ENCODE measurements around the gene MLLT10. TPM values are rescaled to one million over a fixed set of nuclear protein-coding genes. Genes with fewer than 3 reads are reported as not detected.

MLLT10 gene
- 42.4 and 43.9 TPM in 2 replicates for total RNA-seq

- DNase-seq (ENCODE audit: low read depth in 2 of 2) = peak; percentile 88 to 98
Measured at GRCh38 chr10:21533467-21534279, at the start of gene MLLT10. MLLT10 (plus strand) TSS chr10:21534232; CDS start chr10:21534645, 413 bp downstream.

GRCh38 chr10:21487416-21488180, 46.4 kb upstream of the MLLT10 start:
- no peak for DNase-seq (ENCODE audit: low read depth in 2 of 2)

GRCh38 chr10:21488246-21488956, 45.6 kb upstream of the MLLT10 start:
- DNase-seq (ENCODE audit: low read depth in 2 of 2) = no peak

GRCh38 chr10:21488957-21489446, 45.0 kb upstream of the MLLT10 start:
- DNase-seq (ENCODE audit: low read depth in 2 of 2) = no peak

GRCh38 chr10:21490028-21490710, 43.9 kb upstream of the MLLT10 start:
- no peak for DNase-seq (ENCODE audit: low read depth in 2 of 2)

GRCh38 chr10:21490711-21491105, 43.3 kb upstream of the MLLT10 start:
- no peak for DNase-seq (ENCODE audit: low read depth in 2 of 2)

GRCh38 chr10:21492421-21492820, 41.6 kb upstream of the MLLT10 start:
- no peak for DNase-seq (ENCODE audit: low read depth in 2 of 2)

- DNase-seq (ENCODE audit: low read depth in 2 of 2) = no peak
Measured at GRCh38 chr10:21493784-21494183, 40.2 kb upstream of the MLLT10 start.

- peak in 1 of 2 donors; percentile 47 for DNase-seq (ENCODE audit: low read depth in 2 of 2)
Measured at GRCh38 chr10:21494191-21495001, 39.6 kb upstream of the MLLT10 start.

GRCh38 chr10:21495002-21495751, 38.9 kb upstream of the MLLT10 start:
- DNase-seq (ENCODE audit: low read depth in 2 of 2) = no peak

- DNase-seq (ENCODE audit: low read depth in 2 of 2) = peak; percentile 85 to 89
Measured at GRCh38 chr10:21495752-21496342, 38.2 kb upstream of the MLLT10 start.

GRCh38 chr10:21496343-21497176, 37.5 kb upstream of the MLLT10 start:
- DNase-seq (ENCODE audit: low read depth in 2 of 2) = peak in 1 of 2 donors; percentile 51

- peak; percentile 78 to 92 for DNase-seq (ENCODE audit: low read depth in 2 of 2)
Measured at GRCh38 chr10:21497177-21497807, 36.7 kb upstream of the MLLT10 start.

GRCh38 chr10:21498377-21498776, 35.7 kb upstream of the MLLT10 start:
- DNase-seq (ENCODE audit: low read depth in 2 of 2) = no peak

GRCh38 chr10:21498986-21499385, 35.0 kb upstream of the MLLT10 start:
- peak in 1 of 2 donors; percentile 64 for DNase-seq (ENCODE audit: low read depth in 2 of 2)

- no peak for DNase-seq (ENCODE audit: low read depth in 2 of 2)
Measured at GRCh38 chr10:21499701-21500577, 34.1 kb upstream of the MLLT10 start.

- no peak for DNase-seq (ENCODE audit: low read depth in 2 of 2)
Measured at GRCh38 chr10:21500578-21500910, 33.5 kb upstream of the MLLT10 start.

Data from dermis microvascular lymphatic vessel endothelial cell (primary cell).